ENCODE measurements around the gene ADH7. TPM values are rescaled to one million over a fixed set of nuclear protein-coding genes. Genes with fewer than 3 reads are reported as not detected.

ADH7 gene
- total RNA-seq = 1 to 10 TPM in 2 of 4 donors, under 1 TPM in 1, not detected in 1; 0.13 to 9.9 (median 1.2) TPM

DNA sequence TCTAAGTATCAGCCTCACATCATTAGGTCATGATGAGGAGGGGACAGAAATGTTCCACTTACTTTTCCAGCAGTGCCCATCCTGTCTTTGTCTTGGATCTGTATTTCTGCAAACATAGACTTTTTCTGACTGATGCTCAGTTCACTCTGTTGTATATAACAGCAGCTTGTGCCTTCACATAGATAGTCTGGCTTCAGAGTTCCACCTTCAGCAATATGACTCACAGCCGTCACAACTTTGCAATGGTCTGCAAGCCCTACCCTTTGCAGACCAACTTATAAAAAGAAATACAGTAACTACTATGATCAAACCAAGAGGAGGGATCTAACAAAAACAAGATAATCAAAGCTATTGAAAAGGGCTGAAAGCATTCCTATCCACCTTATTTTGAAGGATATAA, at the start of gene ADH7:
TSS of gene ADH7 (minus strand) at position 189 of the 400 bp plus-strand sequence. CDS start at position 80, 109 bp downstream.
- H3K27ac ChIP-seq = no peak within 1 kb of the TSS
- TF ChIP-seq POLR2AphosphoS5 (IDR thresholded peaks at IDR 0.05) (no peak), EP300 (IDR thresholded peaks at IDR 0.05) (no peak), POLR2A (IDR thresholded peaks at IDR 0.05) (no peak)
- TF ChIP-seq, protein P1, sequence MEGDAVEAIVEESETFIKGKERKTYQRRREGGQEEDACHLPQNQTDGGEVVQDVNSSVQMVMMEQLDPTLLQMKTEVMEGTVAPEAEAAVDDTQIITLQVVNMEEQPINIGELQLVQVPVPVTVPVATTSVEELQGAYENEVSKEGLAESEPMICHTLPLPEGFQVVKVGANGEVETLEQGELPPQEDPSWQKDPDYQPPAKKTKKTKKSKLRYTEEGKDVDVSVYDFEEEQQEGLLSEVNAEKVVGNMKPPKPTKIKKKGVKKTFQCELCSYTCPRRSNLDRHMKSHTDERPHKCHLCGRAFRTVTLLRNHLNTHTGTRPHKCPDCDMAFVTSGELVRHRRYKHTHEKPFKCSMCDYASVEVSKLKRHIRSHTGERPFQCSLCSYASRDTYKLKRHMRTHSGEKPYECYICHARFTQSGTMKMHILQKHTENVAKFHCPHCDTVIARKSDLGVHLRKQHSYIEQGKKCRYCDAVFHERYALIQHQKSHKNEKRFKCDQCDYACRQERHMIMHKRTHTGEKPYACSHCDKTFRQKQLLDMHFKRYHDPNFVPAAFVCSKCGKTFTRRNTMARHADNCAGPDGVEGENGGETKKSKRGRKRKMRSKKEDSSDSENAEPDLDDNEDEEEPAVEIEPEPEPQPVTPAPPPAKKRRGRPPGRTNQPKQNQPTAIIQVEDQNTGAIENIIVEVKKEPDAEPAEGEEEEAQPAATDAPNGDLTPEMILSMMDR (IDR thresholded peaks at IDR 0.05) = no peak
- peaks cover 3 to 16% (median 5%) of the 10 kb centered on the region in 3 donors for H3K4me1 ChIP-seq
- H3K4me3 ChIP-seq = no peak within 1 kb of the TSS
- ATAC-seq = no peak
- H3K9me3 ChIP-seq = no peaks in the 10 kb centered on the region
- no peaks in the 10 kb centered on the region for H3K36me3 ChIP-seq
- 77 to 100% methylated on average over 1 of the region's 1 CpG for WGBS, 2 donors (ENCODE audit: low coverage in 1 of 2)
- no peaks in the 10 kb centered on the region for H3K27me3 ChIP-seq

DNA sequence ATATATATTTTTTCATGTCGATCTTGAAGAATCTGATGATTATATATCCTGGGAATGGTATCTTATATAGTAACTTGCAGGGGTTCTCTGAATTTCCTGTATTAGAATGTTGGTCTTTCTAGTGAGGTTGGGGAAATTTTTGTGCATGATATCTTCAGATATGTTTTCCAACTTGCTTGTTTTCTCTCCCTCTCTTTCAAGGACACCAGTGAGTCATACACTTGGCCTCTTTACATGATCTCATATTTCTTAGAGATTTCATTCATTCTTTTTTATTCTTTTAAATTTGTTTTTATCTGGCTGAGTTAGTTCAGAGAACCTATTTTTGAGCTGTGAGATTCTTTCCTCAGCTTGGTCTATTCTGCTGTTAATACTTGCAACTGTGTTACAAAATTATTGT, 48.5 kb upstream of the ADH7 start:
- no peaks in the 10 kb centered on the region for H3K4me1 ChIP-seq
- TF ChIP-seq POLR2AphosphoS5 (IDR thresholded peaks at IDR 0.05) (no peak), POLR2A (IDR thresholded peaks at IDR 0.05) (no peak), EP300 (IDR thresholded peaks at IDR 0.05) (no peak)
- TF ChIP-seq, protein P1 (IDR thresholded peaks at IDR 0.05) = no peak
- H3K36me3 ChIP-seq = no peaks in the 10 kb centered on the region
- H3K27me3 ChIP-seq = no peaks in the 10 kb centered on the region
- WGBS, 2 donors (ENCODE audit: low coverage in 1 of 2) = 94 to 100% methylated on average over 1 of the region's 1 CpG
- ATAC-seq = no peak
- no peak overlapping the region for H3K27ac ChIP-seq
- H3K9me3 ChIP-seq = peaks cover 0 to 27% (median 0%) of the 10 kb centered on the region in 3 donors
- H3K4me3 ChIP-seq = no peak overlapping the region

DNA sequence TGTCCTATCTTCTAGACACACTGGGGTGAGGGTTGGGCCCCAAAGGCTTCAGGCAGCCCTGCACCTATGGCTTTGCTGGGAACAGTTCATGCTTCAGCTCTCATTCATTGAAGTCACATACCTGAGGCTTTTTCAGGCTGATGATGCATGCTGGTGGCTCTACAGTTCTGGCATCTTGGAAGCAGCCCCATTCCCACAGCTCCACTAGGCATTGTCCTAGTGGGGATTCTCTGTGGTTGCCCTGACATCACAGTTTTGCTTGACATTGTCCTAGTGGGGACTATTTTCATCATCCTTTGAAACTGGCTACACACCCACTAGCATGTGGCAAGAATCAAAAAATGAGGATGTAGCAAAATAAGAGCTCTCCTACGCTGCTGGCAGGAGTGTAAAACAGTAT, 38.0 kb upstream of the ADH7 start:
- no peak for ATAC-seq
- no peaks in the 10 kb centered on the region for H3K9me3 ChIP-seq
- H3K4me3 ChIP-seq = no peak overlapping the region
- 38% methylated on average over 1 of the region's 1 CpG; no CpG with 5 or more reads in 1 of the 2 donors for WGBS, 2 donors (ENCODE audit: low coverage in 1 of 2)
- TF ChIP-seq POLR2AphosphoS5 (IDR thresholded peaks at IDR 0.05) (no peak), EP300 (IDR thresholded peaks at IDR 0.05) (no peak), POLR2A (IDR thresholded peaks at IDR 0.05) (no peak)
- TF ChIP-seq, protein P1 (IDR thresholded peaks at IDR 0.05) = no peak
- H3K4me1 ChIP-seq = no peaks in the 10 kb centered on the region
- H3K27ac ChIP-seq = no peak overlapping the region
- H3K27me3 ChIP-seq = no peaks in the 10 kb centered on the region
- no peaks in the 10 kb centered on the region for H3K36me3 ChIP-seq

DNA sequence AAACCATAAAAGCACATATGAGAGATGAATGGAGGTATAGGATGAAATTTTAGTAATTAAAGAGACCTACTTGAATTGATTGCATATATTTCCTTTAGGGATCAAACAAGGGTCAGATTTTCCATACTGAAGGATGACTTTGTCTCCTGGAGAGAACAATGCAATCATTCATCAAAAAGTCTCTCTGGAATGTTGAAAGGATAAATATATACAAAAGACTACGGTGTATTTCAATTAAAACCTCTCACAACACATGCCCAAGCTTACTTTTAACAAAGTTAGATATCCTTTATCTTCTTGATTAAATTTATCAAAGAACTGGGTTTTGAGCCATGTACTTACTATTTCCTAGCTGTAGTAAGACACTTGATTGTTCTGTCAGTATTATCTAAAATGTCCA, 36.8 kb upstream of the ADH7 start:
- no peaks in the 10 kb centered on the region for H3K27me3 ChIP-seq
- no peak overlapping the region for H3K27ac ChIP-seq
- no peaks in the 10 kb centered on the region for H3K9me3 ChIP-seq
- H3K4me3 ChIP-seq = no peak overlapping the region
- no peaks in the 10 kb centered on the region for H3K36me3 ChIP-seq
- TF ChIP-seq POLR2A (IDR thresholded peaks at IDR 0.05) (no peak), POLR2AphosphoS5 (IDR thresholded peaks at IDR 0.05) (no peak), EP300 (IDR thresholded peaks at IDR 0.05) (no peak)
- TF ChIP-seq, protein P1 (IDR thresholded peaks at IDR 0.05) = no peak
- no peaks in the 10 kb centered on the region for H3K4me1 ChIP-seq
- ATAC-seq = no peak
- 13 to 20% methylated on average over 1 of the region's 1 CpG for WGBS, 2 donors (ENCODE audit: low coverage in 1 of 2)

DNA sequence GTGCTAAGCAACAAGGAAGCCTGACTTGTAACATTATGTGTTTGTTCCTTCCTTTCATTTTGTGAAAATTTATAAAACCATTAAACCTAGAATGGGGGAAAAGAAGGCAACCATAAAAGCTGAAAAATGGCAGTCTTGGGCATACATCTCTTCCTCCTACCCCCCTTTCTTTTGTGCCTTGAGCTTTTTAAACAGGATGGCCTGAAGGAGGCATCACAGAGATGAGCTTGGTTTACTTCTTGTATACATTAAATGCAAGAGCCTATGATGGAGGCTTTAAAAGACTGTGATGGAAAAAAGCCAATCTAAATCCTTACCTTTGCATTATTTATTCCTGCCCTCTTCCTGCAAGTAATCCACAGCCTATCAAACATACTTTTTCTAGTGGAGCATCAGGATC, 36.2 kb upstream of the ADH7 start:
- ATAC-seq = no peak
- Histone ChIP-seq H3K27me3 (no peaks in the 10 kb centered on the region), H3K27ac (no peak overlapping the region), H3K9me3 (no peaks in the 10 kb centered on the region), H3K4me3 (no peak overlapping the region), H3K4me1 (no peaks in the 10 kb centered on the region), H3K36me3 (no peaks in the 10 kb centered on the region)
- TF ChIP-seq POLR2AphosphoS5 (IDR thresholded peaks at IDR 0.05) (no peak), POLR2A (IDR thresholded peaks at IDR 0.05) (no peak), EP300 (IDR thresholded peaks at IDR 0.05) (no peak)
- TF ChIP-seq, protein P1 (IDR thresholded peaks at IDR 0.05) = no peak

Data from gastroesophageal sphincter (tissue), 4 donors.